Gastrocnemius medialis (tissue), 4 donors: ENCODE measurements around the gene SULT2B1. TPM values are rescaled to one million over a fixed set of nuclear protein-coding genes. Genes with fewer than 3 reads are reported as not detected.

Experiments
- ATAC-seq, 2 donors: fragments of 150-250 bp; one replicate each; pipeline ENCODE4 v1.9.1; 2016
- DNase-seq, 2 donors: peaks; one replicate each; pipeline ENCODE4 v3.0.0-alpha.2; 2019
- H3K27ac ChIP-seq, 4 donors: fragments of 200-600 bp; sonication (generic); 1 replicate in 1 of 4; 2 replicates in 3 of 4; pipeline ENCODE4 v1.5.1; 2016 to 2018; ENCODE audit warnings: mild to moderate bottlenecking in 2 of 4, moderate library complexity in 1 of 4
- H3K27me3 ChIP-seq, 3 donors: fragments of 200-600 bp; sonication (generic) in 2 of 3; 1 replicate in 1 of 3; 2 replicates in 2 of 3; pipeline versions ENCODE4 v1.5.1 to v1.6.0; 2016 to 2019; ENCODE audit warnings: mild to moderate bottlenecking in 1 of 3, moderate library complexity in 1 of 3
- H3K36me3 ChIP-seq, 2 donors: fragments of 200-600 bp; sonication (generic) in 1 of 2; one replicate each; pipeline ENCODE4 v1.5.1; 2017 to 2018
- H3K4me1 ChIP-seq, 2 donors: fragments of 200-600 bp; sonication (generic) in 1 of 2; one replicate each; pipeline ENCODE4 v1.5.1; 2016 to 2017; ENCODE audit warnings: mild to moderate bottlenecking in 2 of 2
- H3K4me3 ChIP-seq, 4 donors: fragments of 200-600 bp; sonication (generic) in 3 of 4; 1 replicate in 1 of 4; 2 replicates in 3 of 4; pipeline ENCODE4 v1.5.1; 2016 to 2019; ENCODE audit warnings: mild to moderate bottlenecking in 2 of 4
- H3K9me3 ChIP-seq, 3 donors: fragments of 200-600 bp; sonication (generic) in 2 of 3; 1 replicate in 1 of 3; 2 replicates in 2 of 3; pipeline ENCODE4 v1.5.1; 2016 to 2019
- POLR2A ChIP-seq, 2 donors: fragments of 450-650 bp; IDR thresholded peaks; one replicate each; pipeline ENCODE4 v1.6.1; 2017; ENCODE audit warnings: antibody characterized with exemption in 2 of 2, mild to moderate bottlenecking in 2 of 2, moderate library complexity in 2 of 2
- in situ Hi-C, 4 donors: fragments of 200-750 bp; cut with MboI; loops; one replicate each; pipeline versions ENCODE4 v1.15.0 to v1.8.0; 2017; ENCODE audit warnings: low sequenced_read_pairs in 4 of 4
- intact Hi-C: fragments of 100-400 bp; cut with DNase I; formaldehyde crosslinking; loops from one replicate; pipeline ENCODE4 v1.15.1; 2023; ENCODE audit warnings: low total_unique reads
- total RNA-seq, 4 donors: library from RNA; depleted of rRNA; stranded (reverse); fragments of >200 nt; gene quantifications; one replicate each; pipeline versions ENCODE4 v1.1.0 to v1.2.3, GENCODE V29; 2016
- TF ChIP-seq, protein P1 (sequence below), 5 experiments: fragments of 450-650 bp in 3 of 5; fragments of 200-600 bp in 2 of 5; sonication (generic) in 2 of 5; IDR thresholded peaks in 4 of 5; conservative IDR thresholded peaks in 1 of 5; 1 replicate in 4 of 5; 2 replicates in 1 of 5; pipeline ENCODE4 v1.5.1; 2016 to 2019; ENCODE audit warnings: antibody characterized with exemption in 5 of 5, mild to moderate bottlenecking in 3 of 5, moderate library complexity in 3 of 5

Gene SULT2B1
- total RNA-seq, 4 donors from 2014 or later: not detected

DNA sequence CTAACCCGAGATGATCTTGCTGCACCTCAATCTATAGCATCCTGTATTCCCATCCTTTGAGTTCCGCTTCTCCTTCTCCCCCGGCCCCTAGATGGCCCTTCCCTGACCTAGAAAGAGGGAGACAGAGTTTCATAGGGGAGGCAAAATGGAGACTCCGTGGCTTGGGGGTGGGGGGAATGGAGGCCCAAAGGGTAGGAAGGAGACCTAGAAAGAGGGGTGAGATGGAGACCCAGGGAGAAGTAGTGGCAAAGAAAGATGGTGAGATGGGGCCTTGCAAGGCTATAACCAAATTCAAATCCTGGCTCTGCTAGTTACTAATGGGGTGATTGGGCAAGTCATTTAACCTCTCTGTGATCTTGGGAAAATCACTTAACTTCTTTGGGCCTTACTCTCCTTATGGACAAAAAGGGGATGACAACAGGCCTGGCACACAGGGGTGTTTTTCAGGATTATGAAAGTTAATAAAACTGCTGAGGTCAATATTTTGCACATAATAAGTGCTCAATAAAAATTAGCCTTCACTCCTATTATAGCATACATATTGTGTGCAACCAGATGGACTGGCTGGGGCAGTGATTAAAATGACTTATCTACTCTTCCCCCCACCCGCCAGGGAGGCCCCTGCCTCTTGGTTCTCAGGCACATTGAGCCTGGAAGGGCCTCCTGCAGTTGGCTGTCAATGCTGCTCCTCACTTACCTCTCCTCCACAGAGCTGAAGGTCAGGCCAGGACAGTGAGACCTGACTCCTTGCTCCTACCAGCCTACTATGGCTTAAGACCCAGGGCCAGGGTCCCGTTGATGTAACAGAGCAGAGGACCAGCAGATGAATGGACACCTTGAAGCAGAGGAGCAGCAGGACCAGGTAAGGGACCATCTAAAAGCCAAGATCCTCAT lies 68.0 kb downstream of the SULT2B1 start:
- no peaks in the 10 kb centered on the region for H3K9me3 ChIP-seq
- H3K27ac ChIP-seq: peak overlapping the region; percentile 92 to 99 (median 96)
- H3K36me3 ChIP-seq: peaks cover 3 to 28% of the 10 kb centered on the region in 2 donors
- H3K4me1 ChIP-seq: peaks cover 36 to 47% of the 10 kb centered on the region in 2 donors
- in situ Hi-C loops (no loop called here), intact Hi-C loops (loop anchor here (2.0 kb wide), 2 partner anchors 15 to 51 kb away; no protein-coding TSS in a partner anchor)
- DNase-seq (no peak), ATAC-seq (no peak)
- no peaks in the 10 kb centered on the region for H3K27me3 ChIP-seq
- no peak for TF ChIP-seq POLR2A (IDR thresholded peaks at IDR 0.05)
- TF ChIP-seq, protein P1, sequence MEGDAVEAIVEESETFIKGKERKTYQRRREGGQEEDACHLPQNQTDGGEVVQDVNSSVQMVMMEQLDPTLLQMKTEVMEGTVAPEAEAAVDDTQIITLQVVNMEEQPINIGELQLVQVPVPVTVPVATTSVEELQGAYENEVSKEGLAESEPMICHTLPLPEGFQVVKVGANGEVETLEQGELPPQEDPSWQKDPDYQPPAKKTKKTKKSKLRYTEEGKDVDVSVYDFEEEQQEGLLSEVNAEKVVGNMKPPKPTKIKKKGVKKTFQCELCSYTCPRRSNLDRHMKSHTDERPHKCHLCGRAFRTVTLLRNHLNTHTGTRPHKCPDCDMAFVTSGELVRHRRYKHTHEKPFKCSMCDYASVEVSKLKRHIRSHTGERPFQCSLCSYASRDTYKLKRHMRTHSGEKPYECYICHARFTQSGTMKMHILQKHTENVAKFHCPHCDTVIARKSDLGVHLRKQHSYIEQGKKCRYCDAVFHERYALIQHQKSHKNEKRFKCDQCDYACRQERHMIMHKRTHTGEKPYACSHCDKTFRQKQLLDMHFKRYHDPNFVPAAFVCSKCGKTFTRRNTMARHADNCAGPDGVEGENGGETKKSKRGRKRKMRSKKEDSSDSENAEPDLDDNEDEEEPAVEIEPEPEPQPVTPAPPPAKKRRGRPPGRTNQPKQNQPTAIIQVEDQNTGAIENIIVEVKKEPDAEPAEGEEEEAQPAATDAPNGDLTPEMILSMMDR (IDR thresholded peaks at IDR 0.05 in 4 of 5, conservative IDR thresholded peaks at IDR 0.05 in 1 of 5): peak in 1 of 5 experiments; percentile 11
- H3K4me3 ChIP-seq: peak overlapping the region; percentile 66 to 96 (median 79)

DNA sequence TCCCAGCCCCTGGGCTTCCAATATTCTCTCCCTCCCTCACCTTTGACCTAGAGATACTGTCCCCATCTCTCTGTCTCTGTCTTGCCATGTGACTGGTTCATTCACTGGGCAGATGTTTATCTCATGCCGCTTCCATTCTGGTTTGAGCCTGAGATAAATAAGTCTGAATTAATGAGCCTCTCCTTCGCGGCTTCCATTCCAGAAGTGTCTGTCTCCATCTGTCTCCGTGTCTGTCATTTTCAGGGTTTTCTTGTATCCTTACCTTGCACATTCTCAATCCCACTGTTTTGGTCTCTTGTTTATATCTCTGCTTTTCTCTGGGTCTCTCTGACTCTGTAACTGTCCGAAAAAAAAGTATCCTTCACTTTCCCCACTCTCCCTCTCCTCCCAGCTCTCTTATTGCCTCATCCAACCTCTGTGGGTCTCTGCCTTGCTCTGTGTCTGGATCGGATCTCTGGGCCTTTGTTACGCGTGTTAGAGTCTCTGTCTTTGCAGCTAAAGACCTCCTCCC lies 71.6 kb downstream of the SULT2B1 start:
- in situ Hi-C loops: no loop called here
- Histone ChIP-seq H3K4me1 (peaks cover 24 to 28% of the 10 kb centered on the region in 2 donors), H3K27me3 (no peaks in the 10 kb centered on the region), H3K36me3 (peaks cover 0 to 4% of the 10 kb centered on the region in 2 donors), H3K4me3 (peak overlapping the region; percentile 3 to 75 (median 56)), H3K27ac (peak overlapping the region; percentile 90 to 99 (median 94)), H3K9me3 (no peaks in the 10 kb centered on the region)
- intact Hi-C loops: no loop called here
- ATAC-seq: no peak
- no peak for DNase-seq
- TF ChIP-seq, protein P1 (IDR thresholded peaks at IDR 0.05 in 4 of 5, conservative IDR thresholded peaks at IDR 0.05 in 1 of 5): no peak
- no peak for TF ChIP-seq POLR2A (IDR thresholded peaks at IDR 0.05)

DNA sequence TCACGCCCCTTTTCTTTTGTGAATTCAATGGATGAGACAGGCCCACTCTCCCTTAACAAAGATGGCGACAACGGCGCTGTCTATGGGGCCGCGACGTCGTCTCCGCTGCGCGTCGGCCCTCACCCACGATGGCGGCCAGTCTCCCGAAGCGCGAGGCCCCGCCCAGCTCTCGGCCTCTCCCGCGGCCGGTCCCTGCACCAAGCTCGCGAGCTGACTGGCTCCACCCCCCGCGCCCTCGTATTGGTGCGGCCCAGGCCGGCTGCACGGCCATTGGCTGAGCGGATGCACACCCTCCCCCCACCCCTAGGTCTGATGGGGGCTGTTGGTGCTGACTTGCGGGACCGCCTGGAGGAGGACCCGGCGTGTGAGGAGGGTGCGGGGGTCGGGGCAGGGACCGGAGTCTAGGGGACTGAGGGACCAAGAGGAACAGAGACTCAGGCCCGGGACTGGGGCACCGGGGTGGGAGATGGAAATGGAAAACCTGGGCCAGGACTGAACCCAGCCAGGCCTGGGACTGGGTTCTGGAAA lies 72.2 kb downstream of the SULT2B1 start:
- TF ChIP-seq POLR2A (IDR thresholded peaks at IDR 0.05): peak in 1 of 2 donors; percentile 74
- TF ChIP-seq, protein P1 (IDR thresholded peaks at IDR 0.05 in 4 of 5, conservative IDR thresholded peaks at IDR 0.05 in 1 of 5): peak in 2 of 5 experiments; percentile 7 to 15
- ATAC-seq: peak; percentile 68 to 72
- in situ Hi-C loops (no loop called here), intact Hi-C loops (no loop called here)
- Histone ChIP-seq H3K9me3 (no peaks in the 10 kb centered on the region), H3K27ac (peak overlapping the region; percentile 90 to 99 (median 94)), H3K4me3 (peak overlapping the region; percentile 55 to 75 (median 72)), H3K27me3 (no peaks in the 10 kb centered on the region), H3K36me3 (peaks cover 0 to 4% of the 10 kb centered on the region in 2 donors), H3K4me1 (peaks cover 24 to 28% of the 10 kb centered on the region in 2 donors)
- DNase-seq: peak; percentile 97 to 98

DNA sequence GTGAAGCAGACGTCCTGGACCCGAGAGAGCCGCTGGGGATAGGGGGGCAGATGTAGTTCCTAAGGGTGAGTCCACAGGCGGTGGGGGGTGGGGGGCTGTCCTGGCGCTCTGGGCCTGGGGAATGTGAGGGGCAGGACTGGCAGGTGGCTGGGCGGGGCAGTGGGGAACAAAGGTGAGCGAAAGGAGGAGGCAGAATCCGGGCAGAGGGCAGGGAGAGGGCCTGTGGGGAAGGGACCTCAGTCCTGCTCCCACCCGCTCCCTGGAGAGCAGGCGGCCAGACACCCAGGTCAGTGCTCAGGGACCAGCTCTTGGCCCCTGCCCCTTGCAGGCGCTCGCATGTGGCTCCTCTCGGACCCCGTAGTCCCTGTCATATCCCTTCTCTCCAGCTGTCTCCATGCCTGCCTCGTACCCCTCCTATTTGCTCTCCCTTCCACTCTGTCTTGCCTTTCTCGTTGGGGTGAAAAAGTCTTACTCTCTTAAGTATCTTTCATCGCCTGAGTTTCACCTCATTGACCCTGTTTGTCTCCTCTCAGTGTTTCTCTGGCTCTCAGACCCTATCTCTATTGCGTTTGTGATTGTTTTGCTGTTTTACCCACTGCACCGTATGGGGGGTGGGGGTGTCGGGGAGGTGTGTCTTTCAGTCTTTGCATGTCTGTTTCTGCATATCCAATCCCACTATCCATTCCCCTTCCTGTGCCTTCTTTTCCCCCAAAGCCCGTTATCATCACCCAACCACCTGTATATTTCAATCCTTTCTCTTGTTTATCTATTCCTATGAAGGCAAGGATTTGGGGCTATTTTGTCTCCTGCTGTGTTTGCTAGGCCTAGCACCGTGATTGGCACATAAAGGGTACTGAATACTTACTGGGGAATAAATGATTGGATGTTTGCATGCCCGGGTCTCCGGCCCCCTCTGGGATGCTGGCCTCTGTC lies 73.1 kb downstream of the SULT2B1 start:
- ATAC-seq (no peak), DNase-seq (no peak)
- in situ Hi-C loops: loop anchor here in 1 of 4 donors (25.0 kb wide), 1 partner anchor 112 kb away; the partner anchor contains the start of genes IZUMO1 and RASIP1
- TF ChIP-seq, protein P1 (IDR thresholded peaks at IDR 0.05 in 4 of 5, conservative IDR thresholded peaks at IDR 0.05 in 1 of 5): no peak
- TF ChIP-seq POLR2A (IDR thresholded peaks at IDR 0.05): no peak
- H3K36me3 ChIP-seq: peaks cover 0 to 4% of the 10 kb centered on the region in 2 donors
- peak overlapping the region; percentile 90 to 99 (median 94) for H3K27ac ChIP-seq
- H3K27me3 ChIP-seq: no peaks in the 10 kb centered on the region
- intact Hi-C loops: no loop called here
- H3K4me3 ChIP-seq: peak overlapping the region; percentile 55 to 75 (median 72)
- H3K4me1 ChIP-seq: peaks cover 19 to 29% of the 10 kb centered on the region in 2 donors
- no peaks in the 10 kb centered on the region for H3K9me3 ChIP-seq
